Measurements from ENCODE around the gene CREB3L4.

CREB3L4 gene

GRCh38 chr1:153967107-153967999 is at the start of gene CREB3L4:
Gene CREB3L4, plus strand, starts transcription at chr1:153967902. Its CDS starts 624 bp downstream, at chr1:153968526.
- peak within 1 kb of the TSS; percentile 53 for H3K9ac ChIP-seq (ENCODE audit: low read length)
- H3K4me3 ChIP-seq (ENCODE audit: low read length): peak within 1 kb of the TSS; percentile 71
- H3K27me3 ChIP-seq (ENCODE audit: control insufficient read depth, insufficient read depth, low read length): no peaks in the 10 kb centered on the region
- H3K36me3 ChIP-seq (ENCODE audit: control insufficient read depth, insufficient read depth, low read length): no peaks in the 10 kb centered on the region
- H3K4me1 ChIP-seq (ENCODE audit: control insufficient read depth, insufficient read depth, low read length): peaks cover 14% of the 10 kb centered on the region
- peak within 1 kb of the TSS; percentile 89 for H3K27ac ChIP-seq (ENCODE audit: low read depth, low read length)

GRCh38 chr1:153919876-153920852 is 47.5 kb upstream of the CREB3L4 start:
- peaks cover 4% of the 10 kb centered on the region for H3K36me3 ChIP-seq (ENCODE audit: control insufficient read depth, insufficient read depth, low read length)
- H3K27ac ChIP-seq (ENCODE audit: low read depth, low read length): no peak overlapping the region
- no peaks in the 10 kb centered on the region for H3K27me3 ChIP-seq (ENCODE audit: control insufficient read depth, insufficient read depth, low read length)
- H3K9ac ChIP-seq (ENCODE audit: low read length): no peak overlapping the region
- H3K4me3 ChIP-seq (ENCODE audit: low read length): no peak overlapping the region
- peaks cover 24% of the 10 kb centered on the region for H3K4me1 ChIP-seq (ENCODE audit: control insufficient read depth, insufficient read depth, low read length)

- peaks cover 4% of the 10 kb centered on the region for H3K36me3 ChIP-seq (ENCODE audit: control insufficient read depth, insufficient read depth, low read length)
- H3K27me3 ChIP-seq (ENCODE audit: control insufficient read depth, insufficient read depth, low read length): no peaks in the 10 kb centered on the region
- peak overlapping the region; percentile 55 for H3K4me3 ChIP-seq (ENCODE audit: low read length)
- no peak overlapping the region for H3K9ac ChIP-seq (ENCODE audit: low read length)
- H3K4me1 ChIP-seq (ENCODE audit: control insufficient read depth, insufficient read depth, low read length): peaks cover 24% of the 10 kb centered on the region
- H3K27ac ChIP-seq (ENCODE audit: low read depth, low read length): no peak overlapping the region
Measured at GRCh38 chr1:153921080-153921802, 46.5 kb upstream of the CREB3L4 start.

- H3K4me3 ChIP-seq (ENCODE audit: low read length): peak overlapping the region; percentile 55
- peak overlapping the region; percentile 90 for H3K27ac ChIP-seq (ENCODE audit: low read depth, low read length)
- peaks cover 24% of the 10 kb centered on the region for H3K4me1 ChIP-seq (ENCODE audit: control insufficient read depth, insufficient read depth, low read length)
- H3K9ac ChIP-seq (ENCODE audit: low read length): no peak overlapping the region
- peaks cover 4% of the 10 kb centered on the region for H3K36me3 ChIP-seq (ENCODE audit: control insufficient read depth, insufficient read depth, low read length)
- H3K27me3 ChIP-seq (ENCODE audit: control insufficient read depth, insufficient read depth, low read length): no peaks in the 10 kb centered on the region
Measured at GRCh38 chr1:153921803-153922075, 46.0 kb upstream of the CREB3L4 start.

GRCh38 chr1:153922076-153922971 is 45.4 kb upstream of the CREB3L4 start:
- Histone ChIP-seq H3K9ac (ENCODE audit: low read length) (no peak overlapping the region), H3K4me3 (ENCODE audit: low read length) (peak overlapping the region; percentile 73), H3K27me3 (ENCODE audit: control insufficient read depth, insufficient read depth, low read length) (no peaks in the 10 kb centered on the region), H3K36me3 (ENCODE audit: control insufficient read depth, insufficient read depth, low read length) (peaks cover 4% of the 10 kb centered on the region), H3K27ac (ENCODE audit: low read depth, low read length) (peak overlapping the region; percentile 90), H3K4me1 (ENCODE audit: control insufficient read depth, insufficient read depth, low read length) (peaks cover 24% of the 10 kb centered on the region)

GRCh38 chr1:153922972-153923925 is 44.5 kb upstream of the CREB3L4 start, which contains the start of gene GATAD2B:
Gene GATAD2B, minus strand, starts transcription at chr1:153922972. Its CDS starts 94,625 bp downstream, at chr1:153828347.
- Histone ChIP-seq H3K4me1 (ENCODE audit: control insufficient read depth, insufficient read depth, low read length) (peaks cover 24% of the 10 kb centered on the region), H3K27ac (ENCODE audit: low read depth, low read length) (peak within 1 kb of the TSS; percentile 90), H3K9ac (ENCODE audit: low read length) (peak within 1 kb of the TSS; percentile 92), H3K4me3 (ENCODE audit: low read length) (peak within 1 kb of the TSS; percentile 98), H3K27me3 (ENCODE audit: control insufficient read depth, insufficient read depth, low read length) (no peaks in the 10 kb centered on the region), H3K36me3 (ENCODE audit: control insufficient read depth, insufficient read depth, low read length) (peaks cover 4% of the 10 kb centered on the region)

GRCh38 chr1:153926405-153926804 is 41.3 kb upstream of the CREB3L4 start:
- no peaks in the 10 kb centered on the region for H3K27me3 ChIP-seq (ENCODE audit: control insufficient read depth, insufficient read depth, low read length)
- no peak overlapping the region for H3K27ac ChIP-seq (ENCODE audit: low read depth, low read length)
- no peak overlapping the region for H3K4me3 ChIP-seq (ENCODE audit: low read length)
- H3K4me1 ChIP-seq (ENCODE audit: control insufficient read depth, insufficient read depth, low read length): peaks cover 10% of the 10 kb centered on the region
- peaks cover 4% of the 10 kb centered on the region for H3K36me3 ChIP-seq (ENCODE audit: control insufficient read depth, insufficient read depth, low read length)
- H3K9ac ChIP-seq (ENCODE audit: low read length): no peak overlapping the region

- Histone ChIP-seq H3K4me3 (ENCODE audit: low read length) (no peak overlapping the region), H3K4me1 (ENCODE audit: control insufficient read depth, insufficient read depth, low read length) (peaks cover 7% of the 10 kb centered on the region), H3K27me3 (ENCODE audit: control insufficient read depth, insufficient read depth, low read length) (no peaks in the 10 kb centered on the region), H3K9ac (ENCODE audit: low read length) (no peak overlapping the region), H3K36me3 (ENCODE audit: control insufficient read depth, insufficient read depth, low read length) (peaks cover 13% of the 10 kb centered on the region), H3K27ac (ENCODE audit: low read depth, low read length) (no peak overlapping the region)
Measured at GRCh38 chr1:153928245-153928644, 39.5 kb upstream of the CREB3L4 start.

- H3K4me3 ChIP-seq (ENCODE audit: low read length): no peak overlapping the region
- H3K27ac ChIP-seq (ENCODE audit: low read depth, low read length): no peak overlapping the region
- no peak overlapping the region for H3K9ac ChIP-seq (ENCODE audit: low read length)
- H3K36me3 ChIP-seq (ENCODE audit: control insufficient read depth, insufficient read depth, low read length): peaks cover 13% of the 10 kb centered on the region
- H3K4me1 ChIP-seq (ENCODE audit: control insufficient read depth, insufficient read depth, low read length): peaks cover 2% of the 10 kb centered on the region
- no peaks in the 10 kb centered on the region for H3K27me3 ChIP-seq (ENCODE audit: control insufficient read depth, insufficient read depth, low read length)
Measured at GRCh38 chr1:153928791-153929341, 38.8 kb upstream of the CREB3L4 start.

- Histone ChIP-seq H3K9ac (ENCODE audit: low read length) (no peak overlapping the region), H3K27me3 (ENCODE audit: control insufficient read depth, insufficient read depth, low read length) (no peaks in the 10 kb centered on the region), H3K36me3 (ENCODE audit: control insufficient read depth, insufficient read depth, low read length) (peaks cover 13% of the 10 kb centered on the region), H3K4me1 (ENCODE audit: control insufficient read depth, insufficient read depth, low read length) (no peaks in the 10 kb centered on the region), H3K4me3 (ENCODE audit: low read length) (no peak overlapping the region), H3K27ac (ENCODE audit: low read depth, low read length) (no peak overlapping the region)
Measured at GRCh38 chr1:153929426-153929825, 38.3 kb upstream of the CREB3L4 start.

All from rectal smooth muscle tissue (tissue), 1 donor.